Measurements from ENCODE around the gene CCDC30. TPM values are rescaled to one million over a fixed set of nuclear protein-coding genes. Genes with fewer than 3 reads are reported as not detected.

Gene CCDC30
- total RNA-seq, 1 donor from 2014 or later = 1.5 TPM

DNA sequence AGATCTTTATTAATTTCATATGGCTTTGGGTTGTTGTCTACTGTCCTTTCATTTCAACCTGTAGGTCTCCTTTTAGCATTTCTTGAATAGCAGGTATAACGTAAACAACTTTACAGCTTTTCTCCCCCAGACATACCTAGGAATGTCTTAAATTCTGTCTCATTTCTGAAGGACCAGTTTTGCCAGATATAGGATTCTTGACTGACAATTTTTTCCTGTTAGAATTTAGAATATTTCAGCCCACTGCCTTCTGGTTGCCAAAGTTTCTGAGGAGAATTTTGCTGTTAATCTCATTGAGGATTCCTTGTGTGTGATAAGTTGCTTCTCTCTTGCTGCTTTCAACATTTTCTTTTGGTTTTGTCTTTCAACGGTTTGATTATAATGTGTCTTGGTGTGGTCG is 60.1 kb downstream of the CCDC30 start:
- no peaks in the 10 kb centered on the region for H3K36me3 ChIP-seq
- no peaks in the 10 kb centered on the region for H3K4me1 ChIP-seq
- no peaks in the 10 kb centered on the region for H3K27me3 ChIP-seq
- H3K27ac ChIP-seq = no peak overlapping the region
- DNase-seq (ENCODE audit: extremely low spot score in 2 of 2) = no peak
- intact Hi-C loops (cut with DNase I) = no loop called here
- no peak overlapping the region for H3K4me3 ChIP-seq
- TF ChIP-seq POLR2AphosphoS5 (IDR thresholded peaks at IDR 0.05; ENCODE audit: insufficient read depth in 1 of 2, low read depth in 1 of 2) (no peak), POLR2A (IDR thresholded peaks at IDR 0.05) (no peak)
- TF ChIP-seq, protein P1, sequence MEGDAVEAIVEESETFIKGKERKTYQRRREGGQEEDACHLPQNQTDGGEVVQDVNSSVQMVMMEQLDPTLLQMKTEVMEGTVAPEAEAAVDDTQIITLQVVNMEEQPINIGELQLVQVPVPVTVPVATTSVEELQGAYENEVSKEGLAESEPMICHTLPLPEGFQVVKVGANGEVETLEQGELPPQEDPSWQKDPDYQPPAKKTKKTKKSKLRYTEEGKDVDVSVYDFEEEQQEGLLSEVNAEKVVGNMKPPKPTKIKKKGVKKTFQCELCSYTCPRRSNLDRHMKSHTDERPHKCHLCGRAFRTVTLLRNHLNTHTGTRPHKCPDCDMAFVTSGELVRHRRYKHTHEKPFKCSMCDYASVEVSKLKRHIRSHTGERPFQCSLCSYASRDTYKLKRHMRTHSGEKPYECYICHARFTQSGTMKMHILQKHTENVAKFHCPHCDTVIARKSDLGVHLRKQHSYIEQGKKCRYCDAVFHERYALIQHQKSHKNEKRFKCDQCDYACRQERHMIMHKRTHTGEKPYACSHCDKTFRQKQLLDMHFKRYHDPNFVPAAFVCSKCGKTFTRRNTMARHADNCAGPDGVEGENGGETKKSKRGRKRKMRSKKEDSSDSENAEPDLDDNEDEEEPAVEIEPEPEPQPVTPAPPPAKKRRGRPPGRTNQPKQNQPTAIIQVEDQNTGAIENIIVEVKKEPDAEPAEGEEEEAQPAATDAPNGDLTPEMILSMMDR (IDR thresholded peaks at IDR 0.05) = no peak
- peaks cover 9% of the 10 kb centered on the region for H3K9me3 ChIP-seq

DNA sequence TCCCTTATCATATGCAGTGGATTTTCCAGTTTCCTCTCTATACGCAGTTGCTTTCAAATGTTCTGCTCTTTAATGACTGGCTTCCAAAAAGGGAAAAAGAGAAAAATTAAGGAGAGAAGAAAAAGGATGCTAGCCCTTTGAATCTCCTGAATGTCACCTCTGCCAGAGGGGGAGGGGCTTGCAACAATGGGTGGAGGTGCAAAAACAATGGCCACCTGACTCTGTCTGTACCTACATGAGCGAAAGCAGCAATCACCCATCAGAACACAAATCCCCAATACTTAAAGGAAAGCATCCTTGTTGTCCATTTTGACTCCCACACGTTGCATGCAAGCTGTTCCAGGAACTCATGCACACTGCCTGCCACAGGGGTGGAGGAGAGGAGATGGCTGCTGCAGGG is 61.2 kb downstream of the CCDC30 start:
- Histone ChIP-seq H3K4me3 (no peak overlapping the region), H3K27ac (no peak overlapping the region), H3K4me1 (no peaks in the 10 kb centered on the region), H3K9me3 (no peaks in the 10 kb centered on the region), H3K27me3 (no peaks in the 10 kb centered on the region), H3K36me3 (no peaks in the 10 kb centered on the region)
- intact Hi-C loops (cut with DNase I) = no loop called here
- no peak for DNase-seq (ENCODE audit: extremely low spot score in 2 of 2)
- TF ChIP-seq POLR2AphosphoS5 (IDR thresholded peaks at IDR 0.05; ENCODE audit: insufficient read depth in 1 of 2, low read depth in 1 of 2) (no peak), POLR2A (IDR thresholded peaks at IDR 0.05) (no peak)
- TF ChIP-seq, protein P1 (IDR thresholded peaks at IDR 0.05) = no peak

DNA sequence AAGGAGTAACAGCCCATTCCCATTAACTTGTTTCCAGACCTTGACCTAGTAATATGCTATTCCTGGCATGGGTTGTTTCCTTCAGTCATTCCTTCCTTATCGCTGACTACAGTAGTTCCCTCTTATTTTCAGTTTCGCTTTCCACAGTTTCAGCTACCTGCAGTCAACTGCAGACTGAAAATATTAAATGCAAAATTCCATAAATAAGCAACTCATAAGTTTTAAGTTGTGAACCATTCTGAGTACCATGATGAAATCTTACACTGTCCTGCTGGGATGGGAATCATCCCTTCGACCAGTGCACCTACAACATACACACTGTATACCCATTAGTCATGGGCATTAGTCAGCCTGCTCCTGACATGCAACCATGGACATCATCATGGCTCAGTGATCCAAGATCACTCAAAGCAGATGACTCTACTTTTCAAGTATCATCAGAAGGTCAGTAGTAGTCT is 66.7 kb downstream of the CCDC30 start:
- no peak overlapping the region for H3K4me3 ChIP-seq
- intact Hi-C loops (cut with DNase I) = no loop called here
- TF ChIP-seq, protein P1 (IDR thresholded peaks at IDR 0.05) = no peak
- peak in 1 of 2 donors; percentile 36 for TF ChIP-seq POLR2AphosphoS5 (IDR thresholded peaks at IDR 0.05; ENCODE audit: insufficient read depth in 1 of 2, low read depth in 1 of 2)

DNA sequence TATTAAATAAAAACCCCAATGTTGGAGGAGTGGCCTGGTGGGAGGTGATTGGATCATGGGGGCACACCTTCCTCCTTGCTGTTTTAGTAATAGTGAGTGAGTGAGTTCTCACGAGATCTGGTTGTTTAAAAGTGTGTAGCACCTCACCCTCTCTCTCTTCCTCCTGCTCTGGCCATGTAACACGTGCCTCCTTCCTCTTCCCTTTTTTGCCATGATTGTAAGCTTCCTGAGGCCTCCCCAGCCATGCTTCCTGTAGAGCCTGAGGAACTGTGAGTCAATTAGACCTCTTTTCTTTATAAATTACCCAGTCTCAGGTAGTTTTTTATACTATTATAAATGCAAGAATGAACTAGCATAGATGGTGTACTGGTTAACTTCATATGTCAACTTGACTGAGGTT is 68.0 kb downstream of the CCDC30 start:
- intact Hi-C loops (cut with DNase I) = no loop called here
- Histone ChIP-seq H3K9me3 (no peaks in the 10 kb centered on the region), H3K4me1 (no peaks in the 10 kb centered on the region), H3K36me3 (no peaks in the 10 kb centered on the region), H3K27ac (no peak overlapping the region), H3K4me3 (no peak overlapping the region), H3K27me3 (no peaks in the 10 kb centered on the region)
- DNase-seq (ENCODE audit: extremely low spot score in 2 of 2) = no peak
- TF ChIP-seq POLR2AphosphoS5 (IDR thresholded peaks at IDR 0.05; ENCODE audit: insufficient read depth in 1 of 2, low read depth in 1 of 2) (no peak), POLR2A (IDR thresholded peaks at IDR 0.05) (no peak)
- TF ChIP-seq, protein P1 (IDR thresholded peaks at IDR 0.05) = no peak

More for the DNA sequence above, 66.7 kb downstream of the CCDC30 start:
- no peaks in the 10 kb centered on the region for H3K9me3 ChIP-seq
- no peak overlapping the region for H3K27ac ChIP-seq
- H3K36me3 ChIP-seq = no peaks in the 10 kb centered on the region
- H3K4me1 ChIP-seq = no peaks in the 10 kb centered on the region
- no peak for DNase-seq (ENCODE audit: extremely low spot score in 2 of 2)
- H3K27me3 ChIP-seq = no peaks in the 10 kb centered on the region

DNA sequence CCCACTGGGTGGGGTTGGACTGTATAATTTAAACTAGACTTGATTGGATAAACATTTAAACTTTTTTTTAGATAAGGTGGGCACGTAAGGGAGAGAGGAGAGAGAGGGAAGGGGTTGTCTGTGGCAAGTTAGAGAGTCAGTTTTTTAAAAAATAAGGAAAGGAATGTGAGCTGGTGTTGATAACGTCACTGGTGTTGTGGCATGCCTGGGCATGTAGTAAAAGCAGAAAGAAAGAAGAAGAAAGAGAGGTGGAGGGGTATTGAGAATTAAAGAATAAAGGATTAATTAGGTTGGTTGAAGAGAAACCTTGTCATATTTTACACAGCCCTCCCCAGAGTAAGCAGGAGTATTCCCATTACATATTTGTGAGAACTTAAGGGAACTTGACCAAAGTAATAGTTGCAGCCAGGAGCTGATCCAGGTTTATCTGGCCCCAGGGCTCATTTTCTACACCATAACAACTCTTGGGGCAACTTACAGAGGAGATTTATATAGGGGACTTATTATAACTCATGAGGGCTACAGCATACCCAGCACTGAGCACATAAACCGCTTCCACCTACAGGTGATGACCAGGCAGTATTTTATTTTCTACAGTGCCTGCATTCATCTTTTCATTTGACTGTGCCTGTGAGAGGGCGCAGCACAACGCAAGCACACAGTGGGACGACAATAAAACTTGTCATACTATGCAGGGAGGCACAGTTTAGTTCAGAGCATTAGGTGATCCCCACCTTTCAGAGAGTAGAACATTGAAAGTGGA is 70.2 kb downstream of the CCDC30 start:
- intact Hi-C loops (cut with DNase I) = no loop called here
- no peak overlapping the region for H3K27ac ChIP-seq
- no peak overlapping the region for H3K4me3 ChIP-seq
- TF ChIP-seq, protein P1 (IDR thresholded peaks at IDR 0.05) = no peak
- TF ChIP-seq POLR2AphosphoS5 (IDR thresholded peaks at IDR 0.05; ENCODE audit: insufficient read depth in 1 of 2, low read depth in 1 of 2) = no peak
- TF ChIP-seq POLR2A (IDR thresholded peaks at IDR 0.05) = no peak
- H3K36me3 ChIP-seq = peaks cover 0 to 7% of the 10 kb centered on the region in 2 donors
- H3K27me3 ChIP-seq = no peaks in the 10 kb centered on the region
- no peaks in the 10 kb centered on the region for H3K9me3 ChIP-seq
- H3K4me1 ChIP-seq = no peaks in the 10 kb centered on the region
- DNase-seq (ENCODE audit: extremely low spot score in 2 of 2) = no peak

Data from vagina (tissue), 2 donors.